CD4-positive, alpha-beta T cell treated with Interleukin-4 for 1 hour (primary cell): Measurements from ENCODE around the gene ANKRD9.
"Not testable (repeated sequence)": the region's sequence is repeated elsewhere in the genome, so short reads cannot be mapped to it uniquely, and the experiment has no call there.

Experiments
- DNase-seq, 2 donors: peaks; one replicate each; pipeline ENCODE4 v3.0.0-alpha.2; 2020 to 2022

Gene ANKRD9

GRCh38 chr14:102538602-102539543 is 29.3 kb upstream of the ANKRD9 start:
- no peak for DNase-seq

DNA sequence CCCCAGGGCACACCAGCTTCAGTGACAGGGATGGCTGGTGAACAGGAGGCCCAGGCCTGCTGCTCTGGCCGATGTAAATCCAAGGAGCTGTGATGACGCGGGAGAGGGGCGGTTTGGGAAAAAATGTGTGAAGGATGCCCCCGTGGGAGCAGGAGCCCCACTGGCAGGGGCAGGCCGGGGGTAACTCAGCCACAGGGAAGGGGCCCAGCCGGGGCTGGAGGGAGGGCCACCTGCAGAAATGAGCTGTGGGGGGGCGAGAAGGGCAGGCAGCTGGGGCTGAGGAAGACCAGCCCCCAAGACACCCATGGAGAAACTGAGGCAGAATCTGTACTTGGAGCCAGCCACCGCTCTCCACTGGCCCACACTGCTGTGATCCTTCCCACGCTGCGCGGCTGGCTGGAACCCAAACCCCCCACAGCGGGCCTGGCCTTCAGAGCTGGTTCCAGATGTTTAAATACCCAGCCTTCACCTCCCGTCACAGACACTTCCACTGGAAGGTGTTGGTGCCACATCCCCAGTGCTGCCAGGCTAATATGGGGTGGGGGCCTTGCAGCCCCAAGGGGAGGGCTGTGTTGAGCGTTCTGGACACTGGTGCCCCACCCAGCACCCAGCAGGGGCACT is 28.5 kb upstream of the ANKRD9 start:
- DNase-seq, result no peak

DNA sequence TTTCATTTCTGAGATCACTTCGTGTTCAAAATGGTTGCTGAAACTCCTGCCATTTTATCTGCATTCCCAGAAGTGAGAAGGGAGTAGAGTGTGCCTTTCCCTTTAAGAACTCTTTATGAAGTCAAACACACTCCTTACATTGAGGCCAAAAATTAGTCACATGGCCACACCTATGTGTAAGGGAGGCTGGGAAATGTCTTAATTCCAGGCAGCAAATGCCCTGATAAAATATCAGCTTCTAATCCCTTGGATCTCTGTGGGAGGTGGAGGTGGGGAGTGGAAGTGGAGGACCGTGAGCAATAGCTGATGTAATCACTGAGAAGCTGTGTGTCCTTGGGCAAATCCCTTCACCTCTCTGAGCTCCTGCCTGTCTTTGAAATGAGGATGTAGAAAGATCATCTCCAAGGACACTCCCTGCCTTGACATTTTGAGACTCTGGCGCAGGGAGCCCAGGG is 22.7 kb upstream of the ANKRD9 start:
- DNase-seq, result no peak

DNA sequence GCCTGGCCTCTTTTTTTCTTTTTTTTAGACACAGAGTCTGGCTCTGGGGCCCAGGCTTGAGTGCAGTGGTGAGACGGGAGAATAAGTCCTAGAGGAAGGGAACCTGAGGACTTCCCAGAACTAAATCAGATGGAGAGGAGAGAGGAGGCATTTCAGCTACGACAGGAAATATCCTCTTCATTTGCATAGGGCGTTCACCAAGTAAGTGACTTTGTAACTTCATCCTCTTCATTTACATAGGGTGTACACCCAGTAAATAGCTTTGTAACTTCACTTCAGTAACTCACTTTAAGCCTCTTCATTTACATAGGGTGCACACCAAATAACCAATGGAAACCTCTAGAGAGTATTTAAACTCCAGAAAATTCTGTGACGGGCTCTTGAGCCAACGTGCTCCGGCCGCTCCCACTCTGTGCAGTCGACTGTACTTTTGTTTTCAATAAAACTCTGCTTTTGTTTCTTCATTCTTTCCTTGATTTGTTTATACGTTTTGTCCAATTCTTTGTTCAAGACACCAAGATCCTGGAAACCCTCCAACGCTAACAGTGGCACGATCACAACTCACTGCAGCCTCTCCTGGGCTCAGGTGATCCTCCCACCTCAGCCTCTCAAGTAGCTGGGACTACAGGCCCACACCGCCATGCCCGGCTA is 21.4 kb upstream of the ANKRD9 start:
- DNase-seq, result no peak

GRCh38 chr14:102528431-102529170 is 19.0 kb upstream of the ANKRD9 start:
- DNase-seq, result no peak

DNA sequence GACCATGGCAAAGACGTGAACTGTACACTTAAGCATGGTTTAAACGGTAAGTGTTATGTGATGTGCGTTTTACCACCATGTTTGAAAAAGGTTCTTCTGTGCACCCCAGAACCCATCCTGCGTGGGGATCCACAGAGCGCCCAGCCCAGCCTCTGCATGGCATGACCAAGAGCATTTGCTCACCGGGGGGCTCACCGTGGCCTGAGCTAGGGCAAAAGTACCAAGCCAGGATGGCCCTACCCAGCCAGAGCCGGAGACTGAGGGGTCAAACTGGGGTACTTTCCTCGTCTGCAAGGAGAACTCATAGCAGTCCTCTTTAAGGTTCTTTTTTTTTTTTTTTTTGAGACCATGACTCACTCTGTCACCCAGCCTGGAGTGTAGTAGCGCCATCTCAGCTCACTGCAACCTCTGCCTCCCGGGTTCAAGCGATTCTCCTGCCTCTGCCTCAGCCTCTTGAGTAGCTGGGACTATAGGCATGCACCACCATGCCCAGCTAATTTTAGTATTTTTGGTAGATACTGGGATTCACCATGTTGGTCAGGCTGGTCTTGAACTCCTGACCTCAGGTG is 16.4 kb upstream of the ANKRD9 start:
- no peak for DNase-seq

DNA sequence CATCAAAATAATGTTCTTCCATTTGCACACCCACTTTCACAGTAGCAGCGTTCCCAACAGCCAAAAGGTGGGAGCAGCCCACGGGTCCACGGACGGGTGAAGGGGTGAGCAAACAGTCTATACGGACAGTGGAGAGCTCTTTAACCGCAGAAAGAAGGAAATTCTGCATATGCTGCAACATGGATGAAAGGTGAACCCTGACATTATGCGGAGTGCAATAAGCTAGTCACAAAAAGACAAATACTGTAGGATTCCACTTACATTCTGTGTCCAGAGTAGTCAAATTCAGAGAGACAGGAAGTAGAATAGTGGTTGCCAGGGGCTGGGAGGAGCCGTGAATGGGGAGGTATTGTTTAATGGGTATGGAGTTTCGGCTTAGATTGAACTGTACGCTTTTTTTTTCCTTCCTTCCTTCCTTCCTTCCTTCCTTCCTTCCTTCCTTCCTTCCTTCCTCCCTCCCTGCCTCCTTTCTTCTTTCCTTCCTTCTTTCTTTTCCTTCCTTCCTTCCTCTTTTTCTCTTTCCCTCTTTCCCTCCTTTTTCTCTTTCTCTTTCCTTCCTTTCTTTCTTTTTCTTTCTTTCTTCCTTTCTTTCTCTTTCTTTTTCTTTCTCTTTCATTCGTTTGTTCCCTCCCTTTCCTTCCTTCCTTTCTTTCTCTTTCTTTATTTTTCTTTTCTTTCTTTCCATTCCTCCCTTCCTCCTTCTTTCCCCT is 15.8 kb upstream of the ANKRD9 start:
- peak; percentile 33 to 62 for DNase-seq

DNA sequence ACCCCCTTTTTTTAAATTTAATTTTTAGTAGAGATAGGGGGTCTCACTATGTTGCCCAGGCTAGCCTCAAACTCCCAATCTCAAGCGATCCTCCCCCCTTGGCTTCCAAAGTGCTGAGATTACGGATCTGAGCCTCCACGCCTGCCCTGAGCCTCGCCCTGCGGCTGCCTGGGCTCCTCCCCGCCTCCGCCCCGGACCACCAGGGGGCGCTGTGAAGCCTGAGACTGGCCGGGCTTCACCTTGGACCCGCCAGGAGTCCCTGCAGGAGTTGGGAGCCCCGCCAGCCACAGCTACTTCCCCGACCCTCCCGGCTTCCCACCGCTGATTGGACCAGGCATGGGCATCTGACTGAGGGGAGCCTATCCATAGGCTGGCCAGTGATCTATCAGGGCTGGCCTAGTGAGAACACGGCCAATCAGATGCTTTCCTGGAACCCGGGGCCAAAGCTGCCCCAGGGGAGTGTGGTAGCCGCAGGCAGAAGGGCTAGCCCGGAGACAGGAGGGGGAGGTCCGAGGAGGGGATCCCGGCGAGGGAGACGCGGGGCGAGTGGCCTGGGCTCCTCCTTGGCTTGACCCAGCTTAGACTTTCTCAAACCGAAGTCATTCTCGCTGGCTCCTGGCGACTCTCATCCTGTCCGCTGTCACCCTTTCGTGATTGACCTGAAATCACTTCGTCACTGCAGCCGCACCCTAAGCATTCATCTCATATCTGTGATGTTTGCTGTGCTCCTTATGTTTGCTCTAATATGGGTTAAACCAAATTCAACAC is 15.1 kb upstream of the ANKRD9 start:
- DNase-seq, result peak; percentile 93 to 95

GRCh38 chr14:102523569-102524450 is 14.2 kb upstream of the ANKRD9 start:
- no peak for DNase-seq

DNA sequence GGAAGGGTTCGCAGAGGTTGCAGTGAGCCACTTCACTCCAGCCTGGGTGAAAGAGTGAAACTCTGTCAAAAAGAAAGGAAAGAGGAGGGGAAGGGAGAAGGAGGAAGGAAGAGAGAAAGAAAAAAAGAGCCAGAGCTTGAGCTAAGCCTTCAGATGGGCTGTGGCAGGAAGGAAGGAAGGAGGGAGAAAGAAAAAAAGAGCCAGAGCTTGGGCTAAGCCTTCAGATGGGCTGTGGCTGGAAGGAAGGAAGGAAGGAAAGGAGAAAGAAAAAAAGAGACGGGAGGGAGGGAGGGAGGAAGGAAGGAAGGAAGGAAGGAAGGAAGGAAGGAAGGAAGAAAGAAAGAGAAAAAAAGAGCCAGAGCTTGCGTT is 13.6 kb upstream of the ANKRD9 start:
- no peak for DNase-seq

DNA sequence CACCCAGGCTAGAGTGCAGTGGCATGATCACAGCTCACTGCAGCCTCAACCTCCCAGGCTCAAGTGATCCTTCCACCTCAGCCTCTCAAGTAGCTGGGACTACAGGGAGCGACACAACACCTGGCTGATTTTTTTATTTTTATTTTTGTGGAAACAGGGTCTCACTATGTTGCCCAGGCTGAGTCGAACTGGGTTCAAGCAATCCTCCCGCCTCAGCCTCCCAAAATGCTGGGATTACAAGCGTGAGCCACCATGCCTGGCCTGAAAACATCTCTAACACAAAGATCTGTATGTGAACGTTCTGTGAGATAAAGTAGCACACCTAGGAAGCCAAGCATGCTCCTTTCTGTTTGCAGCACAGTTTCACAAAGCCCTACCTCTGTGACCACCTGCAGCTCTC is 10.1 kb upstream of the ANKRD9 start:
- not testable (repeated sequence) for DNase-seq

DNA sequence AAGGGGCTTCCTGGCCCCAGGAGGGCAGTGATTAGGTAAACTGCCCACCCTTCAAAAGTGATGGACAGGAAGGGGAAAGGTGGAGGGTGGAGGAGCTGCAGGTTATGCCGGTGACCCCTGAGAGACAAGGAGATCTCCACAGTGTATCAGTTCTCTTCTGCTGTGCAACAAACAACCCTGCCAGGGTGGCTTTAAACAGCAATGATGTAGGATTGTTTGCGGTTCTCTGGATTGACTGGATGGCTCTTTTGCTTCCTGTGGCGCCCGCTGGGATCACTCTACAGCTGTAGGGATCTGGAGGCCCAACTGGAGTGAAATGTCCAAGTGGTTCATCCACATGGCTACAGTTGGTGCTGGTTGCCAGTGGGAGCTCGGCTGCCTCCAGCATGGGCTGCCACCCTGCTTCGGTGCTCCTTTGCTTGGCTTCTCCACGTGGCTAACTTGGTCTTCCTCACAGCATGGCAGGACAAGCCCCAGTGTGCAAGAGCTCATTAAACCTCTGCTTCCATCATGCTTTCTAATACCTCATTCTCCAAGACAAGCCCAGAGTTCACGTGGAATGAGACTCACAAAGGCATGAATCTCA is 8.6 kb upstream of the ANKRD9 start:
- DNase-seq, result no peak

DNA sequence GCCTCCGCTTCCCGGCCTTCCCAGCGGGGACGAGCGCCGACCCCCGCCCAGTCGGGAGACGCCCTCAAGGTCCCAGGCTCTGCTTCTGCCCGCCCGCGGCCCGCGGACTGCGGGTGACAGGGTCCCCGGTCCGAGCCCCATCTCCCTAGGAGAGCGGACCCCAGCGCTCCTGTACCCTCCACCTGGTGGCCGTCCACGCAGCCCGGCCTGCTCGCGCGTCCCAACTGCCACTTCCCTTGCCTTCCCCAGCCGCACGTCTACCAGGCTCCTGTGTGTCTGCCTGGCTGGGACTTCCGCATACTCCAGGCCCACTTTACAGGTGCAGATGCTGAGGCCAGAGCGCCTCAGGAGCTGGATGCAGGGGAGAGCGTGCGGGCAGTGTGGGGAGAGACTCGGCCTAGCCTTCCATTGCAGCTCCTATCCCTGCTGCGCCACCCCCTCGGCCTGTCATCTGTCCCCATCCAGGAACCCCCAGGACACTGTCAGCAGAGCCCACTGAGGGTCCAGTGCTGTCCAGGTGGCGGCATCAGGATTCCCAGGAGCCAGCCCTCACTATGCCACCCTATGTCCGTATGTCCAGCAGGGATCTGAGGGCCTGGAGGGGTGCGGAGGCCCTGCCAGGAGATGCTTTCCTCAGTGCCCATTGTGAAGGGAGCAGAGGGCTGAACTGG is 8.0 kb upstream of the ANKRD9 start:
- DNase-seq, result no peak

DNA sequence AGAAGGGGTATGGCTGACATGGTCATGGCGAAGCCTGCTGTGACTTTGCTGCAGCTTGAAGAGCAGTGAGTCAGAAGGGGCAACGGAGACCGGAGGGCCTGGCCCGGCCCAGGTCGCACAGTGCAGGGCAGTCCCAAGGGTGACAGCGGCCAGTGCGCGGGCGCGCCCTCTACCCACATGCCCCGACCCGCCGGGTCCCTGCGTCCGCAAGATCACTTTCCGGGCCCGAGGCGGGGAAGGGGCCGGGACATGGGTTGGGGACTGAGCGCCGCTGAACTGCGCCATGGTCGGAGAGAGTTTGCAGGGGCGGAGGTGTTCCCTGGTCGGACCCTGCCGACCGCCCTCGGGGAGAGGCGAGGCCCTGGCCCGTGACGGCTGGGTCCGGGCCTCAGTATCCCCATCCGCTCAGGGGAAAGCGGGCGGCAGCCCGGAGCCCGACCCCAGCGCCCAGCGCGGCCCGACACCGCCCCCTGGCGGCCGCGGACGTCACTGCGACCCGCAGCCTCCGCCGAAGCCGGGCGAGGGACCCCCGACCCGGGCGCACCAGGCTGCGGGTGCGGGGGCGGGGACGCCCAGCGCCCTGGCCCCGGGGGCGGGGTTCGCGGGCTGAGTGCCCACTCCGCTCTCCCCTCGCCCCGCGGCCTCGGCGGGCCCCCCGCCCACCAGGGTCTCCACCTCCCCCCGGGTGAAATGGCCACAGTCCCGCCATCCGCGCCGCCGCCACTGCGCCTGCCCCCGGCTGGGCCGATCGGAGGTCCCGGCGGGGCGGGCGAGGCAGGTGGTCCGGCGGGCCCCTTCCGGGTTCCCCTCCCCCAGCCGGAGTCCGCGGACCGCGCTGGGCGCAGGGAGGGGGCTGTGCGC is 7.2 kb upstream of the ANKRD9 start:
- peak; percentile 52 to 57 for DNase-seq

DNA sequence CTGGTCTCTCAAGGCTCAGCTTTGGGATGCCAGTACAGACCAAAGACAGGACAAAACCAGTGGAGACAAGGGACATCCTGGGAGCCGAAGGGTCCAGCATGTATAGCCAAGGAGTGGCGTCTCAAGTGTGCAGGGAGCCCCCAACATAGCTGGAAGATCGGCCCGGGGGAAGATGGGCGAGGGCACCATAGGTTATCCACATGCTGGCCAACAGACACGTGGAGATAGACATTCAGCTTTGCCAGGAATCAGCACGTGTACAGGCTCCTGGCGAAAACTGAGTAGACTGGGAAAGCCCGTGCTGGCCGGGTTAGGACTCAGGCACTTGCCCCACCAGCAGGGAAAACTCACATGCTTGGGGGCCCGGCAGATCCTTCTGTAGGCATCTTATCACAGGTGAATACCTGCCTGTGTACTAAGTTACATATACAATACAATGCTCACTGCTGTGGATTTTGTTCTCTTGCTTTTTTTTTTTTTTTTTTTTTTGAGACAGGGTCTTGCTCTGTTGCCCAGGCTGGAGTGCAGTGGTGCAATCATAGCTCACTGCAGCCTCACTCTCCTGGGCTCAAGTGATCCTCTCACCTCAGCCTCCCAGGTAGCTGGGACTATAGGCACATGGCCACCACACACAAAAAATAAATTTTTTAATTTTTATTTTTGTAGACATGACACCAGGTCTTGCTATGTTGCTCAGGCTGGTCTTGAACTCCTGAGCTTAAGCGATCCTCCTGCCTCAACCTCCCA is 5.6 kb upstream of the ANKRD9 start:
- DNase-seq, result no peak

GRCh38 chr14:102513899-102514772 is 4.6 kb upstream of the ANKRD9 start:
- no peak for DNase-seq
